ENCODE measurements around the gene C1QL2.

C1QL2 gene

GRCh38 chr2:119137502-119137901 lies 21.0 kb downstream of the C1QL2 start:
- DNase-seq (ENCODE audit: low spot score), result no peak

GRCh38 chr2:119136872-119137271 lies 21.7 kb downstream of the C1QL2 start:
- DNase-seq (ENCODE audit: low spot score), result no peak

- DNase-seq (ENCODE audit: low spot score), result no peak
Measured at GRCh38 chr2:119136093-119136492, 22.5 kb downstream of the C1QL2 start.

GRCh38 chr2:119134775-119135174 lies 23.8 kb downstream of the C1QL2 start:
- DNase-seq (ENCODE audit: low spot score), result no peak

- peak; percentile 8 for DNase-seq (ENCODE audit: low spot score)
Measured at GRCh38 chr2:119126650-119127049, 31.9 kb downstream of the C1QL2 start.

- DNase-seq (ENCODE audit: low spot score), result no peak
Measured at GRCh38 chr2:119123389-119123788, 35.2 kb downstream of the C1QL2 start.

- no peak for DNase-seq (ENCODE audit: low spot score)
Measured at GRCh38 chr2:119122663-119123062, 35.9 kb downstream of the C1QL2 start.

GRCh38 chr2:119119999-119120756 lies 38.4 kb downstream of the C1QL2 start:
- no peak for DNase-seq (ENCODE audit: low spot score)

- DNase-seq (ENCODE audit: low spot score), result no peak
Measured at GRCh38 chr2:119119076-119119785, 39.3 kb downstream of the C1QL2 start.

GRCh38 chr2:119117891-119118882 lies 40.4 kb downstream of the C1QL2 start:
- no peak for DNase-seq (ENCODE audit: low spot score)

- no peak for DNase-seq (ENCODE audit: low spot score)
Measured at GRCh38 chr2:119117408-119117807, 41.1 kb downstream of the C1QL2 start.

GRCh38 chr2:119116411-119117295 lies 41.9 kb downstream of the C1QL2 start:
- DNase-seq (ENCODE audit: low spot score), result no peak

GRCh38 chr2:119114266-119114665 lies 44.3 kb downstream of the C1QL2 start:
- DNase-seq (ENCODE audit: low spot score), result no peak

- no peak for DNase-seq (ENCODE audit: low spot score)
Measured at GRCh38 chr2:119113489-119113770, 45.1 kb downstream of the C1QL2 start.

GRCh38 chr2:119112770-119113488 lies 45.6 kb downstream of the C1QL2 start:
- no peak for DNase-seq (ENCODE audit: low spot score)

GRCh38 chr2:119112230-119112629 lies 46.3 kb downstream of the C1QL2 start:
- DNase-seq (ENCODE audit: low spot score), result no peak

GRCh38 chr2:119111115-119111975 lies 47.2 kb downstream of the C1QL2 start:
- DNase-seq (ENCODE audit: low spot score), result no peak

- no peak for DNase-seq (ENCODE audit: low spot score)
Measured at GRCh38 chr2:119109866-119110265, 48.7 kb downstream of the C1QL2 start.

GRCh38 chr2:119108186-119108585 lies 50.4 kb downstream of the C1QL2 start:
- DNase-seq (ENCODE audit: low spot score), result no peak

Data from CD4-positive, alpha-beta T cell treated with Interleukin-2 at 100 ng/mL for 4 hours (primary cell).